GM19468 (cell line): ENCODE results near the gene MICAL2.

Source experiments
- ATAC-seq: cut with Tn5 transposase; IDR thresholded peaks from one replicate; pipeline ENCODE4 v1.9.1; 2021; ENCODE audit warnings: mild to moderate bottlenecking, moderate library complexity, moderate number of reproducible peaks; ENCODE audit not compliant: unreplicated experiment; ENCODE audit errors: extremely low read depth

Gene MICAL2

GRCh38 chr11:12147827-12148226 is 37.4 kb downstream of the MICAL2 start:
- no peak for ATAC-seq

- ATAC-seq = no peak
These were observed 38.1 kb downstream of the MICAL2 start for GRCh38 chr11:12148466-12148865.

GRCh38 chr11:12148882-12149281 is 38.5 kb downstream of the MICAL2 start:
- ATAC-seq = no peak

GRCh38 chr11:12149672-12150225 is 39.4 kb downstream of the MICAL2 start:
- no peak for ATAC-seq

GRCh38 chr11:12150831-12151382 is 40.5 kb downstream of the MICAL2 start:
- ATAC-seq = no peak

GRCh38 chr11:12152321-12152720 is 41.9 kb downstream of the MICAL2 start:
- ATAC-seq = no peak

GRCh38 chr11:12154871-12155668 is 44.7 kb downstream of the MICAL2 start:
- no peak for ATAC-seq

GRCh38 chr11:12155696-12156095 is 45.3 kb downstream of the MICAL2 start:
- no peak for ATAC-seq

- ATAC-seq = no peak
These were observed 46.1 kb downstream of the MICAL2 start for GRCh38 chr11:12156301-12157140.

- no peak for ATAC-seq
These were observed 46.9 kb downstream of the MICAL2 start for GRCh38 chr11:12157241-12157661.

- ATAC-seq = no peak
These were observed 48.5 kb downstream of the MICAL2 start for GRCh38 chr11:12158909-12159308.

- no peak for ATAC-seq
These were observed 49.1 kb downstream of the MICAL2 start for GRCh38 chr11:12159351-12160099.

GRCh38 chr11:12160231-12160630 is 49.8 kb downstream of the MICAL2 start:
- ATAC-seq = no peak

- ATAC-seq = no peak
These were observed 50.3 kb downstream of the MICAL2 start for GRCh38 chr11:12160680-12161079.

- ATAC-seq = no peak
These were observed 50.7 kb downstream of the MICAL2 start for GRCh38 chr11:12161137-12161536.

GRCh38 chr11:12161603-12162350 is 51.4 kb downstream of the MICAL2 start:
- ATAC-seq = no peak

- no peak for ATAC-seq
These were observed 52.3 kb downstream of the MICAL2 start for GRCh38 chr11:12162652-12163051.

- no peak for ATAC-seq
These were observed 53.0 kb downstream of the MICAL2 start for GRCh38 chr11:12163181-12163941.
